HG02798 (cell line): Measurements from ENCODE around the gene BTBD9.

Experiments used
- ATAC-seq: cut with Tn5 transposase; IDR thresholded peaks from one replicate; pipeline ENCODE4 v1.9.1; 2021; ENCODE audit warnings: mild to moderate bottlenecking; ENCODE audit not compliant: unreplicated experiment, poor library complexity

The BTBD9 gene

GRCh38 chr6:38404900-38405556, 234.7 kb downstream of the BTBD9 start:
- no peak for ATAC-seq

- ATAC-seq = no peak
Measured at GRCh38 chr6:38404355-38404754, 235.4 kb downstream of the BTBD9 start.

GRCh38 chr6:38403548-38403947, 236.2 kb downstream of the BTBD9 start:
- ATAC-seq = no peak

GRCh38 chr6:38400764-38401163, 239.0 kb downstream of the BTBD9 start:
- no peak for ATAC-seq

- no peak for ATAC-seq
Measured at GRCh38 chr6:38400101-38400500, 239.6 kb downstream of the BTBD9 start.

- no peak for ATAC-seq
Measured at GRCh38 chr6:38396209-38396608, 243.5 kb downstream of the BTBD9 start.

GRCh38 chr6:38393986-38394385, 245.7 kb downstream of the BTBD9 start:
- ATAC-seq = no peak

- ATAC-seq = no peak
Measured at GRCh38 chr6:38391626-38392579, 247.8 kb downstream of the BTBD9 start.

- ATAC-seq = no peak
Measured at GRCh38 chr6:38391206-38391605, 248.5 kb downstream of the BTBD9 start.

- ATAC-seq = no peak
Measured at GRCh38 chr6:38389875-38390274, 249.9 kb downstream of the BTBD9 start.

GRCh38 chr6:38387971-38388370, 251.8 kb downstream of the BTBD9 start:
- no peak for ATAC-seq

GRCh38 chr6:38387461-38387860, 252.3 kb downstream of the BTBD9 start:
- ATAC-seq = no peak

- no peak for ATAC-seq
Measured at GRCh38 chr6:38378801-38379200, 260.9 kb downstream of the BTBD9 start.

- ATAC-seq = no peak
Measured at GRCh38 chr6:38375937-38376336, 263.8 kb downstream of the BTBD9 start.

- ATAC-seq = no peak
Measured at GRCh38 chr6:38375341-38375740, 264.4 kb downstream of the BTBD9 start.

- no peak for ATAC-seq
Measured at GRCh38 chr6:38371881-38372280, 267.8 kb downstream of the BTBD9 start.

- no peak for ATAC-seq
Measured at GRCh38 chr6:38370653-38371601, 268.8 kb downstream of the BTBD9 start.

- ATAC-seq = no peak
Measured at GRCh38 chr6:38367231-38367630, 272.5 kb downstream of the BTBD9 start.

- ATAC-seq = no peak
Measured at GRCh38 chr6:38366234-38366633, 273.5 kb downstream of the BTBD9 start.

- ATAC-seq = no peak
Measured at GRCh38 chr6:38364775-38365174, 275.0 kb downstream of the BTBD9 start.
